ENCODE results near the gene GPR132.

DNA sequence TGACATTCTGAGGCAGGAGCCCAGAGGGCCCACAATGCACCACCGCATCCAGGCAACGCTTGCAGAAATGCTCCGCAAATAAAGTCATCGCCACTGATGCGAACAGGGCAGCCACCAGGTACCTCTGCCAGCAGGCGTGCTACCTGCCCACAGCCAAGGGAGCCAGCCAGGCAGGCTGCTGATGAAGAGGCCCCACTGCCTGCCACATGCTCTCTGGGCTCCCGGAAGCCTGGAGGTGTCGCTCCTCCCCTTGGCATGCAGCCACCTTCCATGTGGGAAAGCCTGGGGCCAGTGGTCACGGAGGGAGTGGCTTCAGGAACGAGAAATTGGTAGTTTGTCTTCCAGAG, 14.7 kb downstream of the GPR132 start:
- TF ChIP-seq EP300 (IDR thresholded peaks at IDR 0.05; ENCODE audit: borderline replicate concordance): peak; percentile 42; the same call in 1 of the 2 replicates
- no peak for TF ChIP-seq YY1 (IDR thresholded peaks at IDR 0.05; ENCODE audit: low read depth)
